SIG-M5 (cell line): Measurements from ENCODE around the gene MAGEA9.
"Not testable (repeated sequence)": the region's sequence is repeated elsewhere in the genome, so short reads cannot be mapped to it uniquely, and the experiment has no call there.

Experiments
- DNase-seq: peaks from one replicate; lab custom pipeline; 2025; lab: John Stamatoyannopoulos, UW

Gene MAGEA9

GRCh38 chrX:149781727-149782126 lies at the start of gene MAGEA9:
Gene MAGEA9 (plus strand): TSS chrX:149781930. CDS start chrX:149786211, 4,281 bp downstream.
- not testable (repeated sequence) for DNase-seq

- DNase-seq, result not testable (repeated sequence)
Observed at GRCh38 chrX:149742269-149742668, 39.5 kb upstream of the MAGEA9 start.

GRCh38 chrX:149746390-149747007 lies 35.2 kb upstream of the MAGEA9 start:
- not testable (repeated sequence) for DNase-seq

- DNase-seq, result no peak
Observed at GRCh38 chrX:149757206-149758067, 24.3 kb upstream of the MAGEA9 start.

- DNase-seq, result no peak
Observed at GRCh38 chrX:149758068-149758714, 23.5 kb upstream of the MAGEA9 start.

GRCh38 chrX:149758715-149759078 lies 23.0 kb upstream of the MAGEA9 start:
- not testable (repeated sequence) for DNase-seq

- DNase-seq, result no peak
Observed at GRCh38 chrX:149759824-149760223, 21.9 kb upstream of the MAGEA9 start.

- no peak for DNase-seq
Observed at GRCh38 chrX:149760965-149761364, 20.8 kb upstream of the MAGEA9 start.

- not testable (repeated sequence) for DNase-seq
Observed at GRCh38 chrX:149761858-149762674, 19.7 kb upstream of the MAGEA9 start.

GRCh38 chrX:149762696-149763614 lies 18.8 kb upstream of the MAGEA9 start:
- DNase-seq, result no peak

- not testable (repeated sequence) for DNase-seq
Observed at GRCh38 chrX:149770344-149770743, 11.4 kb upstream of the MAGEA9 start.

- DNase-seq, result not testable (repeated sequence)
Observed at GRCh38 chrX:149773026-149773425, 8.7 kb upstream of the MAGEA9 start.

- not testable (repeated sequence) for DNase-seq
Observed at GRCh38 chrX:149773768-149774167, 8.0 kb upstream of the MAGEA9 start, which contains the start of gene HSFX1. Gene HSFX1 (plus strand): TSS chrX:149774068. CDS start chrX:149774682, 614 bp downstream.

GRCh38 chrX:149777999-149778398 lies 3.7 kb upstream of the MAGEA9 start:
- not testable (repeated sequence) for DNase-seq

GRCh38 chrX:149795531-149795930 lies 13.8 kb downstream of the MAGEA9 start:
- DNase-seq, result not testable (repeated sequence)

GRCh38 chrX:149799095-149799714 lies 17.5 kb downstream of the MAGEA9 start:
- DNase-seq, result no peak

- DNase-seq, result no peak
Observed at GRCh38 chrX:149799938-149800337, 18.2 kb downstream of the MAGEA9 start.

GRCh38 chrX:149803458-149804062 lies 21.8 kb downstream of the MAGEA9 start:
- DNase-seq, result no peak

- DNase-seq, result no peak
Observed at GRCh38 chrX:149804102-149804501, 22.4 kb downstream of the MAGEA9 start.
